GM19463 (cell line): ENCODE data around the gene AURKA.
"Not testable (repeated sequence)": the region's sequence is repeated elsewhere in the genome, so short reads cannot be mapped to it uniquely, and the experiment has no call there.

ENCODE experiments used
- ATAC-seq: cut with Tn5 transposase; IDR thresholded peaks from one replicate; pipeline ENCODE4 v1.9.1; 2021; ENCODE audit warnings: mild to moderate bottlenecking, moderate library complexity; ENCODE audit not compliant: unreplicated experiment

Gene AURKA

DNA sequence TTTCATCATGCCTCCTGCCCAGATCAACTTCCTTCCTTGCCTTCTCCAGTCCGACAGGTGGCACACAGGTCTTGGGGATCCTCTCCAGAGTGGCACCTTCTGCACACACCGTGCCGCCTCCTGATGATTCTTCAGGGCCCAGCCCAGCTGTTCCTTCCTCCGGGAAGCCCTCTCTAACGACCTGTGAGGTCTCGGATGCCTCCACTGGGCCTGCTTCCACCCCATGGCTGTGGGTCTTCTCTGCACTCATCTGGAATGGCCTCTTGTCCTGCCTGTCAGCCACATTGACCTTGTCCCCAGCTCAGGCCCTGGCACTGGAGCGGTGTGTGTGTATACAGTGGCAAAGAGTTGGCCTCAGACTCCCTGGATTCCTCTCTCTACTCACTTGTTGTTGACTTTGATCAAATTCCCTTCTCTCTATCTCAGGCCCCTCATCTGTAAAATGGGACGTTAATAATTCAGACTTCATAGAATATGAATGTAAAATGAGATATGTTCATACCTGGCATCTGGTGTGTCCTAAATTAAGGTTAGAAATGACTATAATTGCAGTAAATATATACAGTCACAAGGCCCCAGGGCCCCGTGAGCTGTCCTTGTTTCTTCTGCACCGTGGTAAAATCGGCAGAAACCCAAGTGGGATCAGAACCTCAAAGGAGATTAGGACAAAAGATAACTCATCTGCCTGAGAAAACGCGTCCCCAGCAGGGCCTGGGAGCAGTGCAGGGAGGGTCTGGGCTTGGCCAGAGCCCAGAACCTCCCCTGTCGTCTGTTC, 31.7 kb downstream of the AURKA start:
- no peak for ATAC-seq

DNA sequence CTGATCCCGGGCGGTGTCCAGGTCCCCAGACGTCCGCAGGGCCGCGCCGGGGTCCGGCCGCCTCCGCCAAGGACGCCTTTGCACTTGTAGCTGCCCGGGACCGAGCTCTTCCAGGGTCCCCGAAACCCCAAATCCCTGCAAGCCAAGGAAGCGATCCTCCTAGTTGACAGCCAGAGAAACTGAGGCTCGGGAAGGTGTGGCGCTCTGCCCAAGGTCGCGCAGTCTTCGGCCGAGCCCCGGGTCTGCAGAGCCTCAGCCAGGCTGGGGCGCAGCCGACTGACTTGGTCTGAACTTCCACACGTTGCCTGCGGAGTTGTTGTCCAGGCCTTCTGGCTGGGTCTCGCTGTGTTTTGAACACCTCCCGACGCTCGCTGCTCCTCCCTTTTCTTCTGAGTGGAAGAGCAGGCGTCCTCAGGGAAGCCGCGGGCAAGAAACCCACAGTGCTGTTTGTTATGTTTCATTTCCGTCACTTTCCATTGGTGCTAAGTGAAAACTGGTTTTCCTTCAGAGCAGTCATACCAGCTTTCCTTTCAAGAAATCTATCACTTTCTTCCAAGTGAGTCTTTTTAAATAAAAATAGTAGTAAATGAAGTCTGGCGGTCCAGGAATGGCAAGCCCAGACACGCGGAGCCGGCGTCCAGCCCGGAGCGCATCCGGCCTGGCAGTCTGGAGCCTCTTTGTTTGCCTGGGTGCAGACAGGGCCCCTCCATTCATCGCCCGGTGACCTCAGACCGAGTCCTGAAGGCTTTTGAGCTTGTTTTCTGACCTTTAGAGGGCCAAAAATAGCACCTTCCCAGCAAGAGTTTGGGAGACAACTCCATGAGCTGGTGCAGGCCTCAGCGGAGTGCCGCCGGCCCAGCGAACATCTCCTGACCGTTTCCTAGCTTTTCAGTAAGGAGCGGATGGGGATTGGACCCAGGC, 32.5 kb downstream of the AURKA start:
- ATAC-seq = no peak

DNA sequence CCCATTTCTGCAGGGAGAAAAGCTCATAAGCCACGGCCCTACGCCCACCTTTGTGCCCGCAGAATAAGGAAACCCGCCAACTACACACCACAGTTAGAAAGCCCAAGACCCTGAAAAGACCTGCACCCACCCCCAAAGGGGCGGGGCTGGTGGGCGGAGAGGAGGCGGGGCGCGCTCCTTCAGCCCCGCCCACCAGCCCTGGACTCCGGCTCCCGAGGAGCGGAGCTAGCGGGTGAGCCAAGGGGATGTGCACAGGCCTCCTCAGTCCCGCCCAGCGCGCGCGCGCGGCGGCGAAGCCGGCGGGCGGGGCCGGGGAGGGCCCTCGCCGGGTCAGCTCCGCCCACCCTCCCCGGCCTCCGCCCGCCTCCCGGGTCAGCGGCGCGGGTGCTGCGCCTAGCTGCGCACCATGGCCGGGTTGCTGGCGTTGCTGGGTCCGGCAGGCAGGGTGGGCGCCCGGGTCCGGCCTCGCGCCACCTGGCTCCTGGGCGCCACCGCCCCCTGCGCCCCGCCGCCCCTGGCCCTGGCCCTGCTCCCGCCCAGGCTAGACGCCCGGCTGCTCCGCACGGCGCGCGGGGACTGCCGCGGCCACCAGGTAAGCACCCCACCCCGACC, 33.3 kb downstream of the AURKA start, which contains the start of gene FAM210B:
TSS of gene FAM210B (plus strand) at position 375 of the 612 bp plus-strand sequence. CDS start at position 407, 32 bp downstream.
- ATAC-seq = peak; percentile 98

DNA sequence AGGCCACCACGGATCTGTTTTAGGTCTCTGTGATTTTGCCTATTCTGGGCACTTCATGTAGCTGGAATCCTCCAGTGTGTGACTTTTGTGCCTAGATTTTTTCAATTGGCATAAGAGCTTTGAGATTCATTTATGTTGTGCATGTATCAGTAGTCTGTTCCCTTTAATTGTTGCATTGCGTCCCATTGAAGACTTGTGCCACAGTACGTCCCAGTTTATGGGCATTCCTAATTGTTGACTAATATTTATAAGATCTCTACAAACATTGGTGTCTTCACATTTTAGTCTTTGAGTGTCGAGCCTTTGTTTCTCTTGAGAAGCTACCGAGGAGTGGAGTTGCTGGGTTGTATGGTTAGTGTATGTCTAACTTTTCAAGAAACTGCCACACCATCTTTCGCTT, 33.9 kb downstream of the AURKA start:
- ATAC-seq = no peak

GRCh38 chr20:56353356-56353755, 38.7 kb downstream of the AURKA start:
- ATAC-seq = no peak

DNA sequence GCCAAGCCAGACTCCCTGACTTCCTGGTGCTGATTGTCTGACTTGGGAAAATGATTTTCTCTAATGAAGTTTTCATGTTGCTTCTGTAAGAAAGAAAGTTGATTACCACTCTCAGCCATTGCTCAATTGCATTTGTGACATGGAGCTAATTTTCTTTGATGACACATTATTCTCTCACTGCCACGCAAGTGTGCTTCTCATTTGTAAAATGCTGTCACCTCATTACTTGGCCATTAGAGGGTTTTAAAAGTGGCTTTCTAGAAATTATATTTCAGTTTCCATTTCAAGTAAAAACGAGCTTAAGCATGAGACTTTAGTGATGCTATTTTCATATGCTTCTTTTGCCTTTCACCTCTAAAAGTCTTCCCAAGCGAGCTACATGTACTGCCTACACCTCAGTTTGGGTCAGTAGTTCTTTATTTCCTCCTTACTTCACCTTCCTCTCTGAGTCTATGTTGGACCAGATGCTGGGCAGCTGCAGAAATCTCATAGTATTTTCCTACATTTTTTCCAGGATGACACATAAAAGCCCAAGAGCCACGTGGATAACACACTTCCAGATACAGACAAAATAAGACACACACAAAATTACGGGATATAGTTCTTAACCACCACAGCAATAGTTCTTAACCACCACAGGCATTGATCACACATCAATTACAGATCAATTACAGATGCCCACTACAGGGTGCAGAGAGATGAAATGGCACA, 39.5 kb downstream of the AURKA start:
- no peak for ATAC-seq

DNA sequence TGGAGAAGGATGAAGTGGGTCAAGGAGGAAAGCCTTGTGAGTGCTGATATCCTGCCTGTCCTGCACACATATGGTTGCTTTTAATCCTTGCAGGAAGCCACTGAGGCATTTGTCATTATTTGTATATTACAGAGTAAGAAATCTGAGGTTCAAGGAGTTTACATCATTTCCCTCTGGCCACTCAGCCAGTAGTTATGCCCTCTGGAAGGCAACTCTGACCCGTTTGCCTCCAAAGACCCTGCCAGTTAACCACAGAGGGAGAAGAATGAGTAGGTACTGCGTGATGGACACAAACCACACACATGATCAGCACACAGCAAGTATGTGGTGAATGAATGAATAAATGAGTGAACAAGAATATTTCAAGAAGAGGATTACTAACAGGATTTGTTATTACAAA, 41.2 kb downstream of the AURKA start:
- ATAC-seq = no peak

DNA sequence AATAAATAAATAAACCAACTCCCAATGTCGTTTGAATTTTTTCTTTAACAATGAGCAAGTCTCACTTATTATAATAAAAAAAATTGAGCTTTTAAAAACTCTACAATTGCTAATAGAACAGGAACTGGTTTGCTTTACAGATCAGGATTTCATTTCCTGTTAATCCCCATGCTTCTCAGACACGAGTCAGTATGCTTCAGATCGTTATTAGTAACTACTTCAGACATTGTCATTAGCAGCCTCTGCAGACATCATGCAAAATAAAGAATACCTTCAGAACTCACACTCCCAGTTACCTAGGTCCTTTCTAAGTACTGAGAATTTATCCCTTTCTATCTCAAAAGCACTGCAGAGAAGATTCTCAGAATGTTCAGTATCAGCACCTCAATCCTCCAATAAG, 43.3 kb downstream of the AURKA start:
- ATAC-seq = no peak

- no peak for ATAC-seq
These were observed 43.7 kb downstream of the AURKA start for GRCh38 chr20:56348305-56348693.

GRCh38 chr20:56347628-56348304, 44.2 kb downstream of the AURKA start:
- ATAC-seq = no peak

DNA sequence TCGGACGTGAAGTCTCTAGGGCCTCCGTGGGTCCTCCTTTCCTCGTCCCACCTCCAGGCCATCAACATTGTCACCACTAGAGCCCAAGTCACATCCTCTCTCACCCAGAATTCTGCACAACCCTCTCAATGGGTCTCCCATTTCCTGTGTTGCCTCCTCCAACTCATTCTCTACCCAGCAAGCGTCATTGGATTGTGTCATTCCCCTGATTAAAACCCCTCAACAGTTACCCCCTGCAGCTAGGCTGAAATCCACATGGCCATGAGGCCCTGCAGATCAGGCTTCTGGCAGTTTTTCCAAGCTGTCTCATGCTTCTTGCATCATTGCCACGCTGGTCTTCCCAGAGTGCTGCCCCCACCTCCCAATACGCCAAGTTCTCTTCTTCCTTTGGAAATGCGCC, 46.1 kb downstream of the AURKA start:
- no peak for ATAC-seq

- ATAC-seq = peak; percentile 73
These were observed 48.1 kb downstream of the AURKA start for GRCh38 chr20:56343861-56344381.

- no peak for ATAC-seq
These were observed 49.2 kb downstream of the AURKA start for GRCh38 chr20:56342783-56343182.

GRCh38 chr20:56336709-56337108, 55.3 kb downstream of the AURKA start:
- ATAC-seq = not testable (repeated sequence)

DNA sequence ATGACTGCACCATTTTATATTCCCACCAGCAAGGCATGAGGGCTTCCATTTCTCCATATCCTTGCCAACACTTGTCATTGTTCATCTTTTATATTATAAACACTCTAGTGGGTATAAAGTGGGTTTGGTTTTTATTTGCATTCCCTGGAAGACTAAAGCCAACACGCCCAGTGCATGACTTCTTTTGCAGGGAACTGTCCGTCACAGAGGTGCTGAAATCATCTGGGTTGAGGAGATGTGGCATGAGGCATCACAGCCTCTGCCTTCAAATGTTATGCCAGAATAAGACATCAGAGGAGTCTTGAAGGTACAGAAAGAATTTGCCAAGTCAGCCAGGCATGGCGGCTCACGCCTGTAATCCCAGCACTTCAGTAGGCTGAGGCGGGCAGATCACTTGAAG, 63.2 kb downstream of the AURKA start:
- ATAC-seq = no peak

- no peak for ATAC-seq
These were observed 67.2 kb downstream of the AURKA start for GRCh38 chr20:56324806-56325205.

DNA sequence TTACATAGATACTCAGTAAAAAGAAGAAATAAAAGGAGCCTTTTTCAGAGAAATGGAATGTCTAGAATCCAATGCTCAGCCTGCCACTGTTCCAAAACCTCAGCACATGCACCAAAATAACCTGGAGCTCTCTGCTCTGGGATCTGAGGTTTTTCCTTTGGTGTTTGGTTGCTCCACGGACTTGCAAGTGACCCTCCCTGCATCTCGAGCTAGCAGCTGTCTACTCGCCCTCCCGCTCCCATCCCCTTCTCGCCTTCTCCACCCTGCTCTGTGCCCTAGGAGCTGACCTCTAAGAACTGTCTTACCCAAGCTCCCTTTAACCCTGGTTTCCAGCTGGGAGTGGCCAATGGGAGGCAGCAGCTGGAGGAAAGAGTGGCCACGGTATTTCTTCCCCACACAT, 68.4 kb downstream of the AURKA start:
- ATAC-seq = no peak

- ATAC-seq = no peak
These were observed 68.8 kb downstream of the AURKA start for GRCh38 chr20:56323206-56323605.

DNA sequence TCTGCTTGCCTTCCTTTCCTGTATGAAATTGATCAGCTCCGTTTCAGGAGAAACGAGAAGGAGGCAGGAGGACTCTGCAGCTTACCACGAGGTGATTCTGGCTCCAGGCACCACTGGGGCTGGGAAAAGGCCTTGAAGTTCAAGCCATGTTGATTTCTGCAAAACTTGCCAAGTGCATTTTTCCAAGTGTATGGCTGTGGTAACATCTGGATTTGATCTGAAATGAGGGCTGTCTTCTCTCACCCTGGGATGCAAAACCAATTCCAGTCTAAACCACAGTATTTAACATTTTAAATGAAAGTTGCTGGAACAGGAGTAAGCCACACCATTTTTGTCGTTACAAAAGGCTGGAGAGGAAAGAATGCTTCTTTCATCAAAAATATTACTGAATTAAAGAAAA, 69.3 kb downstream of the AURKA start:
- no peak for ATAC-seq
